ENCODE results near the gene CFAP45.

The CFAP45 gene

DNA sequence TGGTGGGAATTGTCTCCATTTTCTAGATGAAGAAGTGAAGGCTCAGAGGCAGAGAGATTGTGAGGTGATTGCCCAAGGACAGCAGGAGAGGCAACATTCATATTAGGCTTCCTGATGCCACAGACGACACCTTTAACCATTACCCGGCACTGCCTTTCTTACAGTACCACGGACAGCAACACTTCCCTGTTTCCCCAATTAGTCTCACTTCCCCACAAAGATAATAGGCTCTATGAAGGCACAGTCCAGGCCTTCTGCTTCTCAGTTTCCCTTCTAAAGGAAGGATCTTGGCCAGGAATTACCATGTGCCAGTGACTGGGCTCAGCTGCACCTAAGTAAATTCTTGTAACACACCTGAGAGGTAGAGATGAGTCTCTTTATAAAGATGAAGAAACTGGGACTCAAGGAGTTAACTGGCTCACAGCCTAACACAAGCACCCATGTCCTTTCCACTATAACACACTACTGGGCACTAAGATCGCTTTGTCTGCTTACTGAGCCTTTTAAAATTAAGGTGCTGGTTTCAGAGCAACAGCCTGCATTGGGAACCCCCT lies 35.8 kb upstream of the CFAP45 start:
- TF ChIP-seq CTCF (conservative IDR thresholded peaks at IDR 0.05; ENCODE audit: low read depth, low read length), result no peak
- DNase-seq (ENCODE audit: low read depth), result no peak
- H3K4me3 ChIP-seq (ENCODE audit: low read length), result no peak overlapping the region

DNA sequence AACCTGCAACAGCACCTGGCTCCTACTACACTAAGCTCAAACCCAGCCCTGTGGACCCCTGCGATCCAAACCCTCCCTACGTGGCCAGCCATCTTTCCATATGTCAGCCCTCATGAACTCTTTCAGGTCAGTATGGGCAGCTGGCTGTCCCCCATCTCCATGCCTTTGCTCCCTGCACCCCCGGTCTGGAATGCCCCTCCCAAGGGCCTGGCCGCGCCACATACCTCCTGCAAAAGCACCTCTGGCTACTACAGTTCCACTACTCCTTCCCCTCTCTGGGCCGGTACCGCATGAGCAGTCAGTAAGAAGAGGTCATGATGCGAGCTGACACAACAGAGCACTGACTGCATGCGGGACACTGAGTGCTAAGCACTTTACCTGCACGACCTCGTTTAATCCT lies 35.3 kb upstream of the CFAP45 start:
- no peak for TF ChIP-seq CTCF (conservative IDR thresholded peaks at IDR 0.05; ENCODE audit: low read depth, low read length)
- no peak for DNase-seq (ENCODE audit: low read depth)
- H3K4me3 ChIP-seq (ENCODE audit: low read length), result no peak overlapping the region

GRCh38 chr1:159934136-159935039 lies 34.4 kb upstream of the CFAP45 start:
- no peak for TF ChIP-seq CTCF (conservative IDR thresholded peaks at IDR 0.05; ENCODE audit: low read depth, low read length)
- H3K4me3 ChIP-seq (ENCODE audit: low read length), result no peak overlapping the region
- DNase-seq (ENCODE audit: low read depth), result no peak

- TF ChIP-seq CTCF (conservative IDR thresholded peaks at IDR 0.05; ENCODE audit: low read depth, low read length), result no peak
- no peak overlapping the region for H3K4me3 ChIP-seq (ENCODE audit: low read length)
- no peak for DNase-seq (ENCODE audit: low read depth)
Observed at GRCh38 chr1:159933347-159933746, 33.4 kb upstream of the CFAP45 start.

DNA sequence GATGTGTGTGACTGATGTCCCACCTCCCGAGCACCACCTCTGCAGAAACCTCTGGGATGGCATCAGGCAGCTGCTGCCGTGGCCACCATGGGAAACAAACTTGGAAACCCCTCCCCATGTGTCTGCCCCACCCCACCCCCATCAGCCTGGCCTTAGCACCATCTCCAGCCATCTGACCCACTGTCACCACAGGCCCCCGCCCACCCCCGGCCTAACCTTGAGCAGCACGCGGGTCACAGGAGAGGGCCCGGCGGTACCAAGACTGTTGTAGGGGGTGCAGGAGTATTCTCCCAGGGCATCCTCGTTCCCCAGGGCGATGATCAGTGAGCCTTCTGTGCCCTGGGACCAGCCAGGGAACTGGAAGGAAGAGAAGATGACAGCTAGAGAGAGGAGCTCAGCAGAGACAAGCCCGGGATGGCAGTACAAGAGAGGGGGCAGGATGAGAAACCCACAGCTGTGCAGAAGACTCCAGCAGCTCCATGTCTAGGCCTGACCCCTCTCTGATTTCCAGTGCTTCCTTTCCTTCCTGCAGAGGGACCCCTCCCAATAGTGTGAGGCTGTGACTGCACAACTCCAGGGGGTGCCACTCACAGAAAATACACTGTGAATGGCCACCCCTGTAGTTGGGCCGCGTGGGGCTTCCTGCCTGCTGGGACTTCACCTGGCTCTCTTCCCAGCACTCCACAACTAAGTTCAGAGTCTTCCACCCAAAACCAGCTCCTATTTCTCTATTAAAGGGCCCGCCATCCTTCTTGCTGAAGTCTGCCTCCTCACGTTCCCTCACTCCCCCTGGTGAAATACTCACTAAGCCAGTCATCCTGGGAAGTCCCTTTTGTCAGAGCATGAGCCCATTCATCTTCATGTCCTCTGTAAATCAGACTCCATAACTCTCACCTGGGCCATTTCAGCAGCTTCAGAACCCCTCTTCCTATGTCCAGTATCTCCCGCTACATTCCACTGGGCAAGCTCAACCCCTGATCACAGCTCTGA lies 32.6 kb upstream of the CFAP45 start:
- no peak for TF ChIP-seq CTCF (conservative IDR thresholded peaks at IDR 0.05; ENCODE audit: low read depth, low read length)
- H3K4me3 ChIP-seq (ENCODE audit: low read length), result no peak overlapping the region
- no peak for DNase-seq (ENCODE audit: low read depth)

GRCh38 chr1:159931795-159932173 lies 31.8 kb upstream of the CFAP45 start:
- TF ChIP-seq CTCF (conservative IDR thresholded peaks at IDR 0.05; ENCODE audit: low read depth, low read length), result no peak
- no peak overlapping the region for H3K4me3 ChIP-seq (ENCODE audit: low read length)
- DNase-seq (ENCODE audit: low read depth), result no peak
